ENCODE data around the gene COL9A3.

DNA sequence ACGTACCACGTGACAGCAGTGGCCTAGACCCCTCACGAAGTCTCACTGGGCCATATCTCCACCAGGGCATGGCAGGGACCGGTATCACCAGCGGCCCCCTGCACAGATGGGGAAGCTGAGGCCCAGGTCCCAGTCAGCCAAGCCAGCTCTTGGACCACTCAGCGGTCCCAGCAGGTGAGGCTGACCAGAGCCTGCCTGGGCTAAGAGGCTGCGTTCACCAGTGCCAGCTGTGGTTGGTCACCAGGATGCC, 23.2 kb upstream of the COL9A3 start:
- TF ChIP-seq EZH2 (IDR thresholded peaks at IDR 0.05; ENCODE audit: low read depth): no peak
- TF ChIP-seq, protein P1, sequence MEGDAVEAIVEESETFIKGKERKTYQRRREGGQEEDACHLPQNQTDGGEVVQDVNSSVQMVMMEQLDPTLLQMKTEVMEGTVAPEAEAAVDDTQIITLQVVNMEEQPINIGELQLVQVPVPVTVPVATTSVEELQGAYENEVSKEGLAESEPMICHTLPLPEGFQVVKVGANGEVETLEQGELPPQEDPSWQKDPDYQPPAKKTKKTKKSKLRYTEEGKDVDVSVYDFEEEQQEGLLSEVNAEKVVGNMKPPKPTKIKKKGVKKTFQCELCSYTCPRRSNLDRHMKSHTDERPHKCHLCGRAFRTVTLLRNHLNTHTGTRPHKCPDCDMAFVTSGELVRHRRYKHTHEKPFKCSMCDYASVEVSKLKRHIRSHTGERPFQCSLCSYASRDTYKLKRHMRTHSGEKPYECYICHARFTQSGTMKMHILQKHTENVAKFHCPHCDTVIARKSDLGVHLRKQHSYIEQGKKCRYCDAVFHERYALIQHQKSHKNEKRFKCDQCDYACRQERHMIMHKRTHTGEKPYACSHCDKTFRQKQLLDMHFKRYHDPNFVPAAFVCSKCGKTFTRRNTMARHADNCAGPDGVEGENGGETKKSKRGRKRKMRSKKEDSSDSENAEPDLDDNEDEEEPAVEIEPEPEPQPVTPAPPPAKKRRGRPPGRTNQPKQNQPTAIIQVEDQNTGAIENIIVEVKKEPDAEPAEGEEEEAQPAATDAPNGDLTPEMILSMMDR (conservative IDR thresholded peaks at IDR 0.05): no peak

Measured in PC-9 (cell line).